Small intestine (tissue), 7 donors: Measurements from ENCODE around the gene SYNGR1. TPM values are rescaled to one million over a fixed set of nuclear protein-coding genes. Genes with fewer than 3 reads are reported as not detected.

Experiments
- DNase-seq, 2 donors: peaks; one replicate each; pipeline versions ENCODE4 v3.0.0 to v3.0.0-alpha.2; 2013
- FAIRE-seq: peaks from 2 replicates; lab custom pipeline; 2012; peaks lifted over from hg19 to GRCh38; lab: Jason Lieb, UNC
- H3K27ac ChIP-seq, 3 donors: one replicate each; pipeline ENCODE4 v1.5.1; 2013; ENCODE audit warnings: low read length in 2 of 3, mild to moderate bottlenecking in 2 of 3, control low read depth in 1 of 3, inconsistent platforms in 1 of 3, low read depth in 1 of 3, moderate library complexity in 1 of 3
- H3K27me3 ChIP-seq, 3 donors: one replicate each; pipeline ENCODE4 v1.6.1; 2013; ENCODE audit warnings: low read length in 3 of 3, inconsistent platforms in 1 of 3; ENCODE audit not compliant: control insufficient read depth in 3 of 3, insufficient read depth in 3 of 3
- H3K36me3 ChIP-seq, 3 donors: one replicate each; pipeline ENCODE4 v1.6.1; 2013; ENCODE audit warnings: low read length in 3 of 3, inconsistent platforms in 1 of 3, low read depth in 1 of 3, mild to moderate bottlenecking in 1 of 3, moderate library complexity in 1 of 3; ENCODE audit not compliant: control insufficient read depth in 3 of 3, insufficient read depth in 2 of 3
- H3K4me1 ChIP-seq, 3 donors: one replicate each; pipeline ENCODE4 v1.6.1; 2013; ENCODE audit warnings: low read length in 2 of 3, inconsistent platforms in 1 of 3, low read depth in 1 of 3, mild to moderate bottlenecking in 1 of 3, moderate library complexity in 1 of 3; ENCODE audit not compliant: control insufficient read depth in 3 of 3, insufficient read depth in 2 of 3
- H3K4me3 ChIP-seq, 3 donors: one replicate each; pipeline ENCODE4 v1.5.1; 2013; ENCODE audit warnings: low read length in 3 of 3, control low read depth in 1 of 3, inconsistent platforms in 1 of 3, low read depth in 1 of 3, mild to moderate bottlenecking in 1 of 3, moderate library complexity in 1 of 3
- H3K9me3 ChIP-seq, 2 donors: one replicate each; pipeline ENCODE4 v1.6.1; 2013; ENCODE audit warnings: low read depth in 1 of 2, low read length in 1 of 2; ENCODE audit not compliant: control insufficient read depth in 2 of 2, insufficient read depth in 1 of 2
- WGBS, 3 donors: extraction: QIAGEN DNeasy Blood & Tissue Kit; methylation state at CpG; one replicate each; pipeline ENCODE4 v1.1.7; 2013; 5-methylcytosine and 5-hydroxymethylcytosine counted together
- polyA plus RNA-seq, 4 donors: library from polyadenylated mRNA; stranded (reverse) in 3 of 4; unstranded in 1 of 4; fragments of 200-250 nt in 3 of 4; fragments of 120-200 nt in 1 of 4; gene quantifications; one replicate each; pipeline versions ENCODE4 v1.2.1 to v1.2.3, GENCODE V29; 2013
- donor health status: healthy with polysubstance abuse.
- donor health status: control.
- donor health status: control.
- donor health status: Bipolar disorder and iron deficiency.
- donor health status: healthy.

Gene SYNGR1
- polyA plus RNA-seq, 4 donors, result 1.4 to 10.7 (median 6.6) TPM; not detected in 1

GRCh38 chr22:39367035-39367434 is 17.2 kb downstream of the SYNGR1 start:
- WGBS, 3 donors, result 53 to 67% (median 65%) methylated on average over 9 of the region's 9 CpGs
- FAIRE-seq (no peak), DNase-seq (no peak)
- Histone ChIP-seq H3K27ac (no peak overlapping the region), H3K36me3 (peaks cover 0 to 6% (median 0%) of the 10 kb centered on the region in 3 donors), H3K4me1 (no peaks in the 10 kb centered on the region), H3K4me3 (no peak overlapping the region), H3K9me3 (peaks cover 0 to 7% of the 10 kb centered on the region in 2 donors), H3K27me3 (no peaks in the 10 kb centered on the region)

- no peak for FAIRE-seq
- 67 to 86% (median 74%) methylated on average over 9 of the region's 9 CpGs for WGBS, 3 donors
Observed at GRCh38 chr22:39368461-39368911, 18.7 kb downstream of the SYNGR1 start.

GRCh38 chr22:39369186-39369585 is 19.4 kb downstream of the SYNGR1 start:
- no peak for FAIRE-seq
- Histone ChIP-seq H3K27me3 (no peaks in the 10 kb centered on the region), H3K4me3 (no peak overlapping the region), H3K9me3 (peaks cover 0 to 11% of the 10 kb centered on the region in 2 donors), H3K36me3 (peaks cover 0 to 7% (median 0%) of the 10 kb centered on the region in 3 donors), H3K4me1 (no peaks in the 10 kb centered on the region), H3K27ac (no peak overlapping the region)
- WGBS, 3 donors, result 86 to 89% (median 88%) methylated on average over 6 of the region's 6 CpGs
- no peak for DNase-seq

More at GRCh38 chr22:39368461-39368911, 18.7 kb downstream of the SYNGR1 start:
- no peak overlapping the region for H3K4me3 ChIP-seq
- no peaks in the 10 kb centered on the region for H3K4me1 ChIP-seq
- no peak overlapping the region for H3K27ac ChIP-seq
- DNase-seq, result no peak
- peaks cover 0 to 6% (median 0%) of the 10 kb centered on the region in 3 donors for H3K36me3 ChIP-seq
- no peaks in the 10 kb centered on the region for H3K27me3 ChIP-seq
- peaks cover 0 to 11% of the 10 kb centered on the region in 2 donors for H3K9me3 ChIP-seq

GRCh38 chr22:39369586-39369985 is 19.8 kb downstream of the SYNGR1 start:
- Histone ChIP-seq H3K27ac (no peak overlapping the region), H3K4me3 (no peak overlapping the region), H3K9me3 (peaks cover 0 to 11% of the 10 kb centered on the region in 2 donors), H3K27me3 (no peaks in the 10 kb centered on the region), H3K4me1 (no peaks in the 10 kb centered on the region), H3K36me3 (peaks cover 0 to 11% (median 0%) of the 10 kb centered on the region in 3 donors)
- DNase-seq (no peak), FAIRE-seq (no peak)
- 70 to 87% (median 82%) methylated on average over 3 of the region's 3 CpGs for WGBS, 3 donors

GRCh38 chr22:39371732-39372131 is 21.9 kb downstream of the SYNGR1 start:
- no peak overlapping the region for H3K27ac ChIP-seq
- H3K27me3 ChIP-seq, result no peaks in the 10 kb centered on the region
- no peak overlapping the region for H3K4me3 ChIP-seq
- FAIRE-seq, result no peak
- no peak for DNase-seq
- no peaks in the 10 kb centered on the region for H3K4me1 ChIP-seq
- H3K9me3 ChIP-seq, result peaks cover 0 to 11% of the 10 kb centered on the region in 2 donors
- 91 to 97% (median 92%) methylated on average over 2 of the region's 2 CpGs for WGBS, 3 donors
- peaks cover 0 to 15% (median 0%) of the 10 kb centered on the region in 3 donors for H3K36me3 ChIP-seq

GRCh38 chr22:39374191-39374590 is 24.4 kb downstream of the SYNGR1 start:
- DNase-seq, result no peak
- no peak for FAIRE-seq
- Histone ChIP-seq H3K9me3 (peaks cover 0 to 11% of the 10 kb centered on the region in 2 donors), H3K27ac (no peak overlapping the region), H3K36me3 (peaks cover 0 to 28% (median 0%) of the 10 kb centered on the region in 3 donors), H3K4me3 (no peak overlapping the region), H3K4me1 (no peaks in the 10 kb centered on the region), H3K27me3 (no peaks in the 10 kb centered on the region)
- 82 to 88% (median 84%) methylated on average over 24 of the region's 24 CpGs for WGBS, 3 donors

- Histone ChIP-seq H3K27ac (no peak overlapping the region), H3K36me3 (peaks cover 0 to 28% (median 0%) of the 10 kb centered on the region in 3 donors), H3K9me3 (peaks cover 0 to 11% of the 10 kb centered on the region in 2 donors), H3K4me1 (no peaks in the 10 kb centered on the region), H3K27me3 (no peaks in the 10 kb centered on the region), H3K4me3 (no peak overlapping the region)
- FAIRE-seq (no peak), DNase-seq (no peak)
- 76 to 91% (median 82%) methylated on average over 7 to 8 of the region's 8 CpGs for WGBS, 3 donors
Observed at GRCh38 chr22:39374801-39375200, 25.0 kb downstream of the SYNGR1 start.

- DNase-seq (no peak), FAIRE-seq (no peak)
- Histone ChIP-seq H3K4me3 (no peak overlapping the region), H3K4me1 (no peaks in the 10 kb centered on the region), H3K9me3 (peaks cover 0 to 11% of the 10 kb centered on the region in 2 donors), H3K27me3 (no peaks in the 10 kb centered on the region), H3K27ac (no peak overlapping the region), H3K36me3 (peaks cover 0 to 28% (median 0%) of the 10 kb centered on the region in 3 donors)
- WGBS, 3 donors, result 67 to 78% (median 77%) methylated on average over 7 to 8 of the region's 8 CpGs
Observed at GRCh38 chr22:39375646-39376045, 25.9 kb downstream of the SYNGR1 start.
